GM21619 (cell line): ENCODE data around the gene RD3L.
"Not testable (repeated sequence)": the region's sequence is repeated elsewhere in the genome, so short reads cannot be mapped to it uniquely, and the experiment has no call there.

Experiments used
- ATAC-seq: cut with Tn5 transposase; IDR thresholded peaks from one replicate; pipeline ENCODE4 v1.9.1; 2021; ENCODE audit not compliant: unreplicated experiment

RD3L gene

GRCh38 chr14:103941973-103942736 lies at the start of gene RD3L:
TSS of gene RD3L (minus strand) at chr14:103942529. CDS start at chr14:103941695, 834 bp downstream.
- ATAC-seq = no peak

- no peak for ATAC-seq
Observed at GRCh38 chr14:103989964-103990363, 47.6 kb upstream of the RD3L start.

- no peak for ATAC-seq
Observed at GRCh38 chr14:103989034-103989433, 46.7 kb upstream of the RD3L start.

- no peak for ATAC-seq
Observed at GRCh38 chr14:103984196-103984595, 41.9 kb upstream of the RD3L start.

GRCh38 chr14:103980623-103981238 lies 38.4 kb upstream of the RD3L start:
- ATAC-seq = not testable (repeated sequence)

- no peak for ATAC-seq
Observed at GRCh38 chr14:103974575-103974974, 32.2 kb upstream of the RD3L start.

GRCh38 chr14:103973354-103973753 lies 31.0 kb upstream of the RD3L start:
- ATAC-seq = no peak

- no peak for ATAC-seq
Observed at GRCh38 chr14:103969961-103970360, 27.6 kb upstream of the RD3L start.

GRCh38 chr14:103966631-103967030 lies 24.3 kb upstream of the RD3L start:
- ATAC-seq = no peak

GRCh38 chr14:103961928-103962578 lies 19.7 kb upstream of the RD3L start:
- ATAC-seq = no peak

- no peak for ATAC-seq
Observed at GRCh38 chr14:103960457-103961055, 18.2 kb upstream of the RD3L start.

- no peak for ATAC-seq
Observed at GRCh38 chr14:103949131-103949790, 6.9 kb upstream of the RD3L start.

GRCh38 chr14:103948442-103948841 lies 6.1 kb upstream of the RD3L start:
- ATAC-seq = no peak

GRCh38 chr14:103946975-103947374 lies 4.6 kb upstream of the RD3L start:
- ATAC-seq = no peak

GRCh38 chr14:103943673-103944072 lies 1.3 kb upstream of the RD3L start:
- no peak for ATAC-seq

GRCh38 chr14:103941462-103941861 lies 867 bp downstream of the RD3L start:
- ATAC-seq = no peak

GRCh38 chr14:103935102-103935501 lies 7.2 kb downstream of the RD3L start:
- no peak for ATAC-seq

GRCh38 chr14:103932791-103933490 lies 9.4 kb downstream of the RD3L start:
- ATAC-seq = no peak

- no peak for ATAC-seq
Observed at GRCh38 chr14:103931422-103931821, 10.9 kb downstream of the RD3L start.

GRCh38 chr14:103930051-103930604 lies 12.2 kb downstream of the RD3L start:
- ATAC-seq = no peak
